ENCODE results near the gene ZDHHC20.

DNA sequence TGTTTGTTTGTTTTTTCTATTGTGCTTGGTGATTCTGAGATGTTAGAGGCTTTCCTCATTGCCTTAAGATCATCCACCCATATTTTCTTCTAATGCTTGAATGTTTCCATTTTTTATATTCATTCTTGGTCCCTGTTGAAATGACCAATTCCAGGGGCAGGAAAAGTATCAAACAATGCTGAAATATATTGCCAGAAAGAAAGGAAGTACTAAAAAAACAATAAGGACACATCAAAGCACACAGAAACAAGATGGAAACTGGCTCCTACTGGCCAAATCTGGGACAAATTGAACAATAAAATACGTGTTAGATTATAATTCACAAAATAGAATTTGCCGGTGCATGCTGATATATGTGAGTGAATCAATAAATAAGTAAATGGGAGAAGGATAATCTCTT lies 23.9 kb downstream of the ZDHHC20 start:
- TF ChIP-seq PBX3 (CRISPR knock-in tag; IDR thresholded peaks at IDR 0.05) (no peak), ZNF549 (tag by site-specific recombination; IDR thresholded peaks at IDR 0.05) (no peak), KLF10 (tag by site-specific recombination; IDR thresholded peaks at IDR 0.05) (no peak), MYNN (tag by site-specific recombination; IDR thresholded peaks at IDR 0.05; ENCODE audit: borderline replicate concordance) (no peak), CTCF (tag by site-specific recombination; IDR thresholded peaks at IDR 0.05) (no peak), ZSCAN30 (tag by site-specific recombination; IDR thresholded peaks at IDR 0.05) (no peak), ZNF585B (tag by site-specific recombination; IDR thresholded peaks at IDR 0.05) (no peak), ZNF350 (tag by site-specific recombination; IDR thresholded peaks at IDR 0.05) (no peak), TCF7L2 (IDR thresholded peaks at IDR 0.05; ENCODE audit: borderline replicate concordance, low read depth, low read length) (no peak), ZNF830 (tag by site-specific recombination; IDR thresholded peaks at IDR 0.05; ENCODE audit: low read depth) (no peak)
- TF ChIP-seq, protein P1, sequence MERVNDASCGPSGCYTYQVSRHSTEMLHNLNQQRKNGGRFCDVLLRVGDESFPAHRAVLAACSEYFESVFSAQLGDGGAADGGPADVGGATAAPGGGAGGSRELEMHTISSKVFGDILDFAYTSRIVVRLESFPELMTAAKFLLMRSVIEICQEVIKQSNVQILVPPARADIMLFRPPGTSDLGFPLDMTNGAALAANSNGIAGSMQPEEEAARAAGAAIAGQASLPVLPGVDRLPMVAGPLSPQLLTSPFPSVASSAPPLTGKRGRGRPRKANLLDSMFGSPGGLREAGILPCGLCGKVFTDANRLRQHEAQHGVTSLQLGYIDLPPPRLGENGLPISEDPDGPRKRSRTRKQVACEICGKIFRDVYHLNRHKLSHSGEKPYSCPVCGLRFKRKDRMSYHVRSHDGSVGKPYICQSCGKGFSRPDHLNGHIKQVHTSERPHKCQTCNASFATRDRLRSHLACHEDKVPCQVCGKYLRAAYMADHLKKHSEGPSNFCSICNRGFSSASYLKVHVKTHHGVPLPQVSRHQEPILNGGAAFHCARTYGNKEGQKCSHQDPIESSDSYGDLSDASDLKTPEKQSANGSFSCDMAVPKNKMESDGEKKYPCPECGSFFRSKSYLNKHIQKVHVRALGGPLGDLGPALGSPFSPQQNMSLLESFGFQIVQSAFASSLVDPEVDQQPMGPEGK (tag by site-specific recombination; IDR thresholded peaks at IDR 0.05), result no peak

Measured in HEK293 (cell line).